Liver (tissue), 9 donors: ENCODE results near the gene GFOD2. TPM values are rescaled to one million over a fixed set of nuclear protein-coding genes. Genes with fewer than 3 reads are reported as not detected.
A peak's percentile ranks its signal among the peaks of the same experiment; 100 is the strongest.

ENCODE experiments used
- DNase-seq: peaks from one replicate; pipeline ENCODE4 v3.0.0-alpha.2; 2017; ENCODE audit warnings: low spot score
- H3K27ac ChIP-seq, 2 donors: one replicate each; pipeline ENCODE4 v1.7.0; 2013; ENCODE audit warnings: inconsistent platforms in 2 of 2, low read length in 2 of 2, control low read depth in 1 of 2, low read depth in 1 of 2, mild to moderate bottlenecking in 1 of 2
- H3K27me3 ChIP-seq, 4 donors: one replicate each; pipeline versions ENCODE4 v1.6.1 to v1.7.0; 2013; ENCODE audit warnings: low read length in 3 of 4, inconsistent platforms in 1 of 4, mild to moderate bottlenecking in 1 of 4, moderate library complexity in 1 of 4; ENCODE audit not compliant: control insufficient read depth in 4 of 4, insufficient read depth in 4 of 4
- H3K36me3 ChIP-seq, 4 donors: one replicate each; pipeline versions ENCODE4 v1.6.1 to v1.7.0; 2013; ENCODE audit warnings: low read length in 3 of 4, mild to moderate bottlenecking in 3 of 4, low read depth in 1 of 4, moderate library complexity in 1 of 4; ENCODE audit not compliant: control insufficient read depth in 4 of 4, insufficient read depth in 3 of 4
- H3K4me1 ChIP-seq, 4 donors: one replicate each; pipeline versions ENCODE4 v1.6.1 to v1.7.0; 2013; ENCODE audit warnings: low read length in 3 of 4, mild to moderate bottlenecking in 3 of 4, moderate library complexity in 1 of 4; ENCODE audit not compliant: control insufficient read depth in 4 of 4, insufficient read depth in 4 of 4
- H3K4me3 ChIP-seq, 3 donors: one replicate each; pipeline versions ENCODE4 v1.6.1 to v1.7.0; 2013; ENCODE audit warnings: low read length in 3 of 3, control low read depth in 1 of 3, low read depth in 1 of 3, mild to moderate bottlenecking in 1 of 3
- H3K9ac ChIP-seq, 2 donors: one replicate each; pipeline ENCODE4 v1.7.0; 2013; ENCODE audit warnings: low read length in 2 of 2, mild to moderate bottlenecking in 2 of 2, moderate library complexity in 2 of 2, control low read depth in 1 of 2, low read depth in 1 of 2
- H3K9me3 ChIP-seq, 4 donors: one replicate each; pipeline versions ENCODE4 v1.6.1 to v1.7.0; 2013; ENCODE audit warnings: low read length in 3 of 4; ENCODE audit not compliant: control insufficient read depth in 4 of 4
- ATF3 ChIP-seq: IDR thresholded peaks from 2 replicates; pipeline ENCODE4 v1.6.1; 2016; ENCODE audit warnings: antibody characterized with exemption
- FOXA2 ChIP-seq: IDR thresholded peaks from 2 replicates; pipeline ENCODE4 v1.6.1; 2016; ENCODE audit warnings: antibody characterized with exemption
- GABPA ChIP-seq, 2 donors: IDR thresholded peaks in 1 of 2; conservative IDR thresholded peaks in 1 of 2; 2 replicates each; pipeline ENCODE4 v1.6.1; 2016; ENCODE audit warnings: antibody characterized with exemption in 2 of 2, mild to moderate bottlenecking in 1 of 2, moderate library complexity in 1 of 2
- HNF4G ChIP-seq: IDR thresholded peaks from 2 replicates; pipeline ENCODE4 v1.6.1; 2016; ENCODE audit warnings: antibody characterized with exemption
- JUND ChIP-seq, 2 donors: IDR thresholded peaks; 2 replicates each; pipeline ENCODE4 v1.6.1; 2016; ENCODE audit warnings: antibody characterized with exemption in 2 of 2
- MAX ChIP-seq: IDR thresholded peaks from 2 replicates; pipeline ENCODE4 v1.6.1; 2016; ENCODE audit warnings: antibody characterized with exemption
- RAD21 ChIP-seq, 2 donors: IDR thresholded peaks; 2 replicates each; pipeline ENCODE4 v1.6.1; 2016; ENCODE audit warnings: antibody characterized with exemption in 2 of 2, mild to moderate bottlenecking in 2 of 2
- REST ChIP-seq: IDR thresholded peaks from 2 replicates; pipeline ENCODE4 v1.6.1; 2016; ENCODE audit warnings: antibody characterized with exemption, mild to moderate bottlenecking
- TAF1 ChIP-seq: conservative IDR thresholded peaks from 2 replicates; pipeline ENCODE4 v1.6.1; 2016; ENCODE audit warnings: antibody characterized with exemption, mild to moderate bottlenecking
- YY1 ChIP-seq: IDR thresholded peaks from 2 replicates; pipeline ENCODE4 v1.6.1; 2016; ENCODE audit warnings: antibody characterized with exemption, mild to moderate bottlenecking
- WGBS: extraction: QIAGEN DNeasy Blood & Tissue Kit; methylation state at CpG from one replicate; pipeline ENCODE4 v1.1.7; 2013; 5-methylcytosine and 5-hydroxymethylcytosine counted together
- polyA plus RNA-seq, 2 donors: library from polyadenylated mRNA; stranded (reverse) in 1 of 2; unstranded in 1 of 2; fragments of 200-250 nt in 1 of 2; fragments of >200 nt in 1 of 2; fragmentation: Nextera tagmentation in 1 of 2; extraction: Ambion mirVana in 1 of 2; gene quantifications; one replicate each; pipeline versions ENCODE4 v1.2.1 to v1.2.3, GENCODE V29; 2013 to 2015
- total RNA-seq, 2 donors: library from RNA; depleted of rRNA; stranded (reverse); fragments of >200 nt; gene quantifications; one replicate each; pipeline ENCODE4 v1.2.3, GENCODE V29; 2014
- TF ChIP-seq, protein P1 (sequence below): IDR thresholded peaks from 2 replicates; pipeline ENCODE4 v1.6.1; 2016; ENCODE audit warnings: antibody characterized with exemption
- TF ChIP-seq, protein P2 (sequence below): fragments of 150-350 bp; IDR thresholded peaks from 2 replicates; pipeline ENCODE4 v1.5.1; 2017; ENCODE audit warnings: improper control_type of control experiment, low read depth, low read length; ENCODE audit not compliant: missing input control
- donor health status: healthy.
- donor health status: healthy.
- donor health status: healthy.
- donor health status: healthy.
- donor health status: healthy.

Gene GFOD2
- total and polyA plus RNA-seq, 4 donors, result 12.7 to 48.8 (median 28.9) TPM

GRCh38 chr16:67675999-67676398 is 43.1 kb downstream of the GFOD2 start:
- Histone ChIP-seq H3K27me3 (no peaks in the 10 kb centered on the region), H3K9ac (no peak overlapping the region), H3K27ac (peak overlapping the region in 1 of 2 donors; percentile 73), H3K4me1 (peaks cover 17 to 56% (median 47%) of the 10 kb centered on the region in 4 donors), H3K4me3 (no peak overlapping the region), H3K36me3 (peaks cover 0 to 2% (median under 1%) of the 10 kb centered on the region in 4 donors), H3K9me3 (no peaks in the 10 kb centered on the region)
- WGBS, result 98% methylated on average over 7 of the region's 7 CpGs
- no peak for DNase-seq
- TF ChIP-seq FOXA2 (no peak), MAX (no peak)

DNA sequence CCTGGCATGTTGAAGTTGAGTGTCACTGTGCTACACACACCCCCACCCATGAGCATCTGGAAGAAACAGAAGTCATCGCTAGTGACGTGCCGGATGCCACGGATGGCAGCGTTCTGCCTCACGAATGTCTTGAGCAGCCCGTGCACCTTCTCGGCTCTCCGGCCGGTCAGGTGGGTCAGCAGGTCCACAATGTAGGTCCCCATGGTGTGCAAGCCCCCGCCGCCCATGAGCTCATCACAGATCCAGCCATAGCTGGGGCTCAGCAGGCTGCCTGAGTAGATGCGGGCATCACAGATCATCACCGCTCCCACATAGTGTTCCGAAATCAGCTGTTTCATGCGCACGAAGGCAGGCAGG is 43.6 kb downstream of the GFOD2 start:
- Histone ChIP-seq H3K4me3 (no peak overlapping the region), H3K36me3 (peaks cover 0 to 2% (median under 1%) of the 10 kb centered on the region in 4 donors), H3K27ac (peak overlapping the region; percentile 73 to 95), H3K27me3 (no peaks in the 10 kb centered on the region), H3K9me3 (no peaks in the 10 kb centered on the region), H3K9ac (no peak overlapping the region), H3K4me1 (peaks cover 17 to 56% (median 47%) of the 10 kb centered on the region in 4 donors)
- 97% methylated on average over 17 of the region's 17 CpGs for WGBS
- no peak for DNase-seq
- TF ChIP-seq REST (no peak), ATF3 (no peak), FOXA2 (no peak), TAF1 (no peak), GABPA (IDR thresholded peaks at IDR 0.05 in 1 of 2, conservative IDR thresholded peaks at IDR 0.05 in 1 of 2) (no peak), YY1 (no peak), HNF4G (no peak), RAD21 (IDR thresholded peaks at IDR 0.05) (no peak), MAX (no peak), JUND (IDR thresholded peaks at IDR 0.05) (no peak)
- TF ChIP-seq, protein P1, sequence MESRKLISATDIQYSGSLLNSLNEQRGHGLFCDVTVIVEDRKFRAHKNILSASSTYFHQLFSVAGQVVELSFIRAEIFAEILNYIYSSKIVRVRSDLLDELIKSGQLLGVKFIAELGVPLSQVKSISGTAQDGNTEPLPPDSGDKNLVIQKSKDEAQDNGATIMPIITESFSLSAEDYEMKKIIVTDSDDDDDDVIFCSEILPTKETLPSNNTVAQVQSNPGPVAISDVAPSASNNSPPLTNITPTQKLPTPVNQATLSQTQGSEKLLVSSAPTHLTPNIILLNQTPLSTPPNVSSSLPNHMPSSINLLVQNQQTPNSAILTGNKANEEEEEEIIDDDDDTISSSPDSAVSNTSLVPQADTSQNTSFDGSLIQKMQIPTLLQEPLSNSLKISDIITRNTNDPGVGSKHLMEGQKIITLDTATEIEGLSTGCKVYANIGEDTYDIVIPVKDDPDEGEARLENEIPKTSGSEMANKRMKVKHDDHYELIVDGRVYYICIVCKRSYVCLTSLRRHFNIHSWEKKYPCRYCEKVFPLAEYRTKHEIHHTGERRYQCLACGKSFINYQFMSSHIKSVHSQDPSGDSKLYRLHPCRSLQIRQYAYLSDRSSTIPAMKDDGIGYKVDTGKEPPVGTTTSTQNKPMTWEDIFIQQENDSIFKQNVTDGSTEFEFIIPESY, result no peak
- TF ChIP-seq, protein P2, sequence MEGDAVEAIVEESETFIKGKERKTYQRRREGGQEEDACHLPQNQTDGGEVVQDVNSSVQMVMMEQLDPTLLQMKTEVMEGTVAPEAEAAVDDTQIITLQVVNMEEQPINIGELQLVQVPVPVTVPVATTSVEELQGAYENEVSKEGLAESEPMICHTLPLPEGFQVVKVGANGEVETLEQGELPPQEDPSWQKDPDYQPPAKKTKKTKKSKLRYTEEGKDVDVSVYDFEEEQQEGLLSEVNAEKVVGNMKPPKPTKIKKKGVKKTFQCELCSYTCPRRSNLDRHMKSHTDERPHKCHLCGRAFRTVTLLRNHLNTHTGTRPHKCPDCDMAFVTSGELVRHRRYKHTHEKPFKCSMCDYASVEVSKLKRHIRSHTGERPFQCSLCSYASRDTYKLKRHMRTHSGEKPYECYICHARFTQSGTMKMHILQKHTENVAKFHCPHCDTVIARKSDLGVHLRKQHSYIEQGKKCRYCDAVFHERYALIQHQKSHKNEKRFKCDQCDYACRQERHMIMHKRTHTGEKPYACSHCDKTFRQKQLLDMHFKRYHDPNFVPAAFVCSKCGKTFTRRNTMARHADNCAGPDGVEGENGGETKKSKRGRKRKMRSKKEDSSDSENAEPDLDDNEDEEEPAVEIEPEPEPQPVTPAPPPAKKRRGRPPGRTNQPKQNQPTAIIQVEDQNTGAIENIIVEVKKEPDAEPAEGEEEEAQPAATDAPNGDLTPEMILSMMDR, result no peak
